ENCODE measurements around the gene CSF2RB.

CSF2RB gene

DNA sequence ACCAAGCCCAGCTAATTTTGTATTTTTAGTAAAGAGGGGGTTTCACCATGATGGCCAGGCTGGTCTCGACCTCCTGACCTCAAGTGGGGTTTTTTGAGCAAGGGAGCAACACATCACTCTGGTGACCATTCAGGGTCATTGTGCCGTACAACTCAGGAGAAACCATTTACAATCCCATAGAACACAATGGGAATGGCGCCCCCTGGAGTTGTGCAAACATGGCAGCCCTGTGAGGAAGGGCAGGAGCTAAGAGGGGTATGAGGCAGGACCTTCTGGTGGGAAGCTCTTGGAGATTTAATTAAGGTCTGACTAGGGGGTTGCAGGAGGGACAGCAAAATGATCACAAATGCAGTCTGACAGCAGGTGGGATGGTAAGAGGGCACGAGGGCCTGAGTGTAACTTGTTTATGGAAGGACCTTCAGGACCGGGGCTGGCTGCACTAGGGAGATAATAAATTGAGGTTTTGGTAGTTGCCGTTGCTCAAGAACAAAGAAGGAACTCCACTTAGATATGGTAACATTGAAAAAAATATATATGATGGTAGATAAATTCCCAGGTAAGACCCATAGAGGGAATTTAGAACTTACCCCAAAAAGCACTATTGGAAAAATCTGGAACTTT, 9.1 kb upstream of the CSF2RB start:
- H3K79me2 ChIP-seq (ENCODE audit: insufficient read depth, low read length): no peaks in the 10 kb centered on the region
- H3K4me2 ChIP-seq (ENCODE audit: insufficient read depth, low read length): no peak overlapping the region
- no peak overlapping the region for H3K9ac ChIP-seq (ENCODE audit: low read depth, low read length)
- no peaks in the 10 kb centered on the region for H4K20me1 ChIP-seq (ENCODE audit: insufficient read depth, low read length)
- TF ChIP-seq, protein P1, sequence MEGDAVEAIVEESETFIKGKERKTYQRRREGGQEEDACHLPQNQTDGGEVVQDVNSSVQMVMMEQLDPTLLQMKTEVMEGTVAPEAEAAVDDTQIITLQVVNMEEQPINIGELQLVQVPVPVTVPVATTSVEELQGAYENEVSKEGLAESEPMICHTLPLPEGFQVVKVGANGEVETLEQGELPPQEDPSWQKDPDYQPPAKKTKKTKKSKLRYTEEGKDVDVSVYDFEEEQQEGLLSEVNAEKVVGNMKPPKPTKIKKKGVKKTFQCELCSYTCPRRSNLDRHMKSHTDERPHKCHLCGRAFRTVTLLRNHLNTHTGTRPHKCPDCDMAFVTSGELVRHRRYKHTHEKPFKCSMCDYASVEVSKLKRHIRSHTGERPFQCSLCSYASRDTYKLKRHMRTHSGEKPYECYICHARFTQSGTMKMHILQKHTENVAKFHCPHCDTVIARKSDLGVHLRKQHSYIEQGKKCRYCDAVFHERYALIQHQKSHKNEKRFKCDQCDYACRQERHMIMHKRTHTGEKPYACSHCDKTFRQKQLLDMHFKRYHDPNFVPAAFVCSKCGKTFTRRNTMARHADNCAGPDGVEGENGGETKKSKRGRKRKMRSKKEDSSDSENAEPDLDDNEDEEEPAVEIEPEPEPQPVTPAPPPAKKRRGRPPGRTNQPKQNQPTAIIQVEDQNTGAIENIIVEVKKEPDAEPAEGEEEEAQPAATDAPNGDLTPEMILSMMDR (IDR thresholded peaks at IDR 0.05; ENCODE audit: borderline replicate concordance, extremely low read depth, low read length, poor library complexity, severe bottlenecking): peak; percentile 28
- no peak for TF ChIP-seq EZH2 (IDR thresholded peaks at IDR 0.05; ENCODE audit: borderline replicate concordance, low read depth, low read length, severe bottlenecking)
- ATAC-seq (ENCODE audit: insufficient read depth, low read depth) (no peak), DNase-seq (no peak)
- no peak overlapping the region for H3K4me3 ChIP-seq (ENCODE audit: low read depth in 1 of 2, low read length in 2 of 2)
- H3K4me1 ChIP-seq (ENCODE audit: insufficient read depth, low read length): no peaks in the 10 kb centered on the region
- H3K27me3 ChIP-seq (ENCODE audit: insufficient read depth, low read length, poor library complexity): no peaks in the 10 kb centered on the region
- H3K36me3 ChIP-seq (ENCODE audit: insufficient read depth, low read length): no peaks in the 10 kb centered on the region
- H3K9me3 ChIP-seq (ENCODE audit: insufficient read depth, low read length, severe bottlenecking): no peaks in the 10 kb centered on the region
- H3K27ac ChIP-seq (ENCODE audit: low read length): no peak overlapping the region
- no peak overlapping the region for H2AFZ ChIP-seq (ENCODE audit: low read depth, low read length)

DNA sequence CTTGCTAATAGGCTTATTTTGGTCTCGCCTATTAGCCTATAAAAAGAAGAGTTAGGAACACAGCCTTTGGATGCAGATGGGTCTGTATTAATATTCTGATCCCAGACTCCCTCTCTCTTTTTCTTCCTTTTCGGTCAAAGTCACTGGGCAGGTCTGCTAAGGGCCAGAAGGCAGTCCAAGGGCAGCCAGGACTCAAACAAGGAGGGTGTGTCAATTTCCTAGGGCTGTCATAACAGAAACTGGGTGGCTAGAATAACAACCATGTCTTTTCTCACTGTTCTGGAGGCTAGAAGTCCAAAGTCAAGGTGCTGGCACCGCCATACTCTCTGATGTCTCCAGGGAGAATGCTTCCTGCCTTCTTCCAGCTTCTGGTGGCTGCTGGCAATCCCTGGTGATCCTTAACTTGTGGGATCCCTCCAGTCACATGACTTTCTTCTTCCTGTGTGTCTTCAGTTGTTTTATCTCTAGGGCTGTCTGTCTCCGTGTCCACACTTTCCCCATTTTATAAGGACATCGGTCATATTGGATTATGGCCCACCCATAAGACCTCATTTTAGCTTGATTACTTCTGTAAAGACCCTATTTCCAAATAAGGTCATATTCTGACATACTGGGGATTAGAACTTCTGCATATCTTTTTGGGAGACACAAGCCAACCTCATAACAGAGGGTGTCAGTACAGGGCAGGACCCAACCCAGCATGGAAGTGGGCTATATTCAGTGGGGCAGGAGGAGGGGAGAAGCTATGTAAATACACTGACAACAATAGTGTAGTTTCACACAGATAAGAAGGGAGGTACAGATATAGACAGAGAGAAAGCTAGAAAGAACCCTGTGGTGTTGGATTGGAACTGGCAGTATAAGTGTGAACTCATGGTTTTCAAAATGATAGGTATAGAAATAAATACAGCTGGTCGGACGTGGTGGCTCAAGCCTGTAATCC, 5.9 kb upstream of the CSF2RB start:
- H3K9ac ChIP-seq (ENCODE audit: low read depth, low read length): no peak overlapping the region
- H3K4me3 ChIP-seq (ENCODE audit: low read depth in 1 of 2, low read length in 2 of 2): no peak overlapping the region
- no peaks in the 10 kb centered on the region for H4K20me1 ChIP-seq (ENCODE audit: insufficient read depth, low read length)
- no peak overlapping the region for H3K27ac ChIP-seq (ENCODE audit: low read length)
- no peak for ATAC-seq (ENCODE audit: insufficient read depth, low read depth)
- no peaks in the 10 kb centered on the region for H3K9me3 ChIP-seq (ENCODE audit: insufficient read depth, low read length, severe bottlenecking)
- DNase-seq: no peak
- no peaks in the 10 kb centered on the region for H3K79me2 ChIP-seq (ENCODE audit: insufficient read depth, low read length)
- no peak for TF ChIP-seq EZH2 (IDR thresholded peaks at IDR 0.05; ENCODE audit: borderline replicate concordance, low read depth, low read length, severe bottlenecking)
- TF ChIP-seq, protein P1 (IDR thresholded peaks at IDR 0.05; ENCODE audit: borderline replicate concordance, extremely low read depth, low read length, poor library complexity, severe bottlenecking): no peak
- no peak overlapping the region for H3K4me2 ChIP-seq (ENCODE audit: insufficient read depth, low read length)
- no peak overlapping the region for H2AFZ ChIP-seq (ENCODE audit: low read depth, low read length)
- no peaks in the 10 kb centered on the region for H3K4me1 ChIP-seq (ENCODE audit: insufficient read depth, low read length)
- no peaks in the 10 kb centered on the region for H3K27me3 ChIP-seq (ENCODE audit: insufficient read depth, low read length, poor library complexity)
- no peaks in the 10 kb centered on the region for H3K36me3 ChIP-seq (ENCODE audit: insufficient read depth, low read length)

DNA sequence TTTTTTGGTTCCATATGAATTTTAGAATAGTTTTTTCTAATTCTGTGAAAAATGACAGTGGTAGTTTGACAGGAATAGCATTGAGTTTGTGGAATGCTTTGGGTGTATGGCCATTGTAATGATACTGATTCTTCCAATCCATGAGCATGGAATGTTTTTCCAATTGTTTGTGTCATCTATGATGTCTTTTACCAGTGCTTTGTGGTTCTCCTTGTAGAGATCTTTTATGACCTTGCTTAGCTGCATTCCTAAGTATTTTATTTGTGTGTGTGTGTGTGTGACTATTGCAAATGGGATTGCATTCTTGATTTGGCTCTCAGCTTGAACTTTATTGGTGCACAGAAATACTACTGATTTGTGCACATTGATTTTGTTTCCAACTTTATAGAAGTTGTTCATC, 3.0 kb upstream of the CSF2RB start:
- Histone ChIP-seq H3K9ac (ENCODE audit: low read depth, low read length) (no peak overlapping the region), H3K4me3 (ENCODE audit: low read depth in 1 of 2, low read length in 2 of 2) (no peak overlapping the region), H3K27me3 (ENCODE audit: insufficient read depth, low read length, poor library complexity) (no peaks in the 10 kb centered on the region), H3K4me1 (ENCODE audit: insufficient read depth, low read length) (no peaks in the 10 kb centered on the region), H3K27ac (ENCODE audit: low read length) (no peak overlapping the region), H4K20me1 (ENCODE audit: insufficient read depth, low read length) (no peaks in the 10 kb centered on the region), H3K79me2 (ENCODE audit: insufficient read depth, low read length) (no peaks in the 10 kb centered on the region), H3K9me3 (ENCODE audit: insufficient read depth, low read length, severe bottlenecking) (no peaks in the 10 kb centered on the region), H2AFZ (ENCODE audit: low read depth, low read length) (no peak overlapping the region), H3K36me3 (ENCODE audit: insufficient read depth, low read length) (no peaks in the 10 kb centered on the region), H3K4me2 (ENCODE audit: insufficient read depth, low read length) (no peak overlapping the region)
- TF ChIP-seq EZH2 (IDR thresholded peaks at IDR 0.05; ENCODE audit: borderline replicate concordance, low read depth, low read length, severe bottlenecking): no peak
- TF ChIP-seq, protein P1 (IDR thresholded peaks at IDR 0.05; ENCODE audit: borderline replicate concordance, extremely low read depth, low read length, poor library complexity, severe bottlenecking): no peak
- ATAC-seq (ENCODE audit: insufficient read depth, low read depth) (no peak), DNase-seq (no peak)
